Vein endothelial cell (primary cell): Measurements from ENCODE around the gene EPHB6. TPM values are rescaled to one million over a fixed set of nuclear protein-coding genes. Genes with fewer than 3 reads are reported as not detected.

ENCODE experiments used
- total RNA-seq: library from RNA; depleted of rRNA; stranded (reverse); fragments of >200 nt; gene quantifications from 2 replicates; pipeline ENCODE4 v1.2.3, GENCODE V29; 2012

The EPHB6 gene, protein sequence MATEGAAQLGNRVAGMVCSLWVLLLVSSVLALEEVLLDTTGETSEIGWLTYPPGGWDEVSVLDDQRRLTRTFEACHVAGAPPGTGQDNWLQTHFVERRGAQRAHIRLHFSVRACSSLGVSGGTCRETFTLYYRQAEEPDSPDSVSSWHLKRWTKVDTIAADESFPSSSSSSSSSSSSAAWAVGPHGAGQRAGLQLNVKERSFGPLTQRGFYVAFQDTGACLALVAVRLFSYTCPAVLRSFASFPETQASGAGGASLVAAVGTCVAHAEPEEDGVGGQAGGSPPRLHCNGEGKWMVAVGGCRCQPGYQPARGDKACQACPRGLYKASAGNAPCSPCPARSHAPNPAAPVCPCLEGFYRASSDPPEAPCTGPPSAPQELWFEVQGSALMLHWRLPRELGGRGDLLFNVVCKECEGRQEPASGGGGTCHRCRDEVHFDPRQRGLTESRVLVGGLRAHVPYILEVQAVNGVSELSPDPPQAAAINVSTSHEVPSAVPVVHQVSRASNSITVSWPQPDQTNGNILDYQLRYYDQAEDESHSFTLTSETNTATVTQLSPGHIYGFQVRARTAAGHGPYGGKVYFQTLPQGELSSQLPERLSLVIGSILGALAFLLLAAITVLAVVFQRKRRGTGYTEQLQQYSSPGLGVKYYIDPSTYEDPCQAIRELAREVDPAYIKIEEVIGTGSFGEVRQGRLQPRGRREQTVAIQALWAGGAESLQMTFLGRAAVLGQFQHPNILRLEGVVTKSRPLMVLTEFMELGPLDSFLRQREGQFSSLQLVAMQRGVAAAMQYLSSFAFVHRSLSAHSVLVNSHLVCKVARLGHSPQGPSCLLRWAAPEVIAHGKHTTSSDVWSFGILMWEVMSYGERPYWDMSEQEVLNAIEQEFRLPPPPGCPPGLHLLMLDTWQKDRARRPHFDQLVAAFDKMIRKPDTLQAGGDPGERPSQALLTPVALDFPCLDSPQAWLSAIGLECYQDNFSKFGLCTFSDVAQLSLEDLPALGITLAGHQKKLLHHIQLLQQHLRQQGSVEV
- 1.4 and 2.0 TPM in 2 replicates for total RNA-seq

DNA sequence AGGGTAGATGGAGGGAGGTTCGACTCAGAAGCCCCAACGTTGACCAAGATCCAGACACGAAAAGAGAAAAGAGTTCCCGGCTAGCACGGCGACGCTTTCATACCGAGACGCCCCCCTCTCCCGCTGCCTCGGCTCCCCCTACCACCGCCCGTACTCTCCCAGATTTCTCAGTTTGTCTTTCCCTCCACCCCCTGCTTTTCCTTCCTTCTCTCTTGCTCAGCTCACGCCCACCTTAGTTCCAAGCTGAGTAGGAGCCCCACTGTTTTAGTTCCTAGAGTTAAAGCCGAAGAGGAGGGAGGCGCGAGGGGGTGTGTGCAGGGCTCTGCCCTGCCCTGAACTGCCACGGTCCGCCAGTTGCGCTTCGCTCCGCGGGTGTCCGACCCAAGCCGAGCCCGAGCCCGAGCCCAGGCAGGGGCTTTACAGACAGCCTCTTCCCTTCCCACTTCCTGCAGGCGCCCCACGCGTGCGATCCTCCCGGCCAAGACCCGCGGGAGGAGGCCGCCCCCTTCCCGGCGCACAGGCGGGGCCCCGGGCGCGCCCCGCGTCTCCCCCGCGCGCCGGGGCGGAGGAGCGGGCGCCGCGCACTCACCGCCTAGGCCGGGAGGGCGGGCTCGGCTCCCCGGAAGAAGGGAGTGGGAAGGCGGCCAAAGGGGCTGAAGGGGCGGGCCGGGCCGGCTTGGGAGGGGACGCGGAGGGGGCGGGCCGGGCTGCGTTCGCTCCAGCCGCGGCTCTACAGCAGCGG is at the start of gene EPHB6:
Gene EPHB6 (plus strand): TSS at position 705 of the 742 bp plus-strand sequence. CDS start 8,152 bp downstream, outside the sequence.

GRCh38 chr7:142885311-142886230 is 30.7 kb downstream of the EPHB6 start, which contains the start of gene TRPV6:
Gene TRPV6, minus strand, starts transcription at chr7:142885745.

Other genes starting within 250 kb of the EPHB6 start
- gene PRSS1, start 105.6 kb upstream of the EPHB6 start, total RNA-seq: not detected in 2 replicates
- 0.98 TPM in 1 of 2 replicates, not detected in the other for gene PRSS2, start 84.1 kb upstream of the EPHB6 start, total RNA-seq
- gene TRPV6, start 30.7 kb downstream of the EPHB6 start, total RNA-seq: not detected in 2 replicates
- 0.10 TPM in 1 of 2 replicates, not detected in the other for gene TRPV5, start 78.7 kb downstream of the EPHB6 start, total RNA-seq
- not detected in 2 replicates for gene LLCFC1, start 84.4 kb downstream of the EPHB6 start, total RNA-seq
- not detected in 2 replicates for gene KEL, start 107.3 kb downstream of the EPHB6 start, total RNA-seq
- gene OR9A2, start 172.1 kb downstream of the EPHB6 start, total RNA-seq: 0.33 TPM in 1 of 2 replicates, not detected in the other
- gene OR6V1, start 197.3 kb downstream of the EPHB6 start, total RNA-seq: not detected in 2 replicates